DOHH2 (cell line): ENCODE results near the gene SEMA3D.

Experiments used
- H3F3A ChIP-seq: fragments of 200-600 bp; sonication (generic), shearing (Covaris generic); 2 replicates; pipeline ENCODE4 v1.6.0; 2016; ENCODE audit warnings: antibody characterized with exemption, mild to moderate bottlenecking; ENCODE audit not compliant: control insufficient read depth, insufficient read depth
- H3K27ac ChIP-seq: fragments of 200-600 bp; sonication (generic); 2 replicates; pipeline ENCODE4 v1.5.1; 2014; ENCODE audit warnings: low read depth, mild to moderate bottlenecking, low read length, moderate library complexity
- H3K27me3 ChIP-seq: fragments of 200-600 bp; sonication (generic); 2 replicates; pipeline ENCODE4 v1.6.1; 2014; ENCODE audit warnings: mild to moderate bottlenecking, low read length, mixed read lengths; ENCODE audit not compliant: control insufficient read depth
- H3K36me3 ChIP-seq: fragments of 200-600 bp; sonication (generic); 2 replicates; pipeline ENCODE4 v1.6.1; 2014; ENCODE audit warnings: mild to moderate bottlenecking, low read length, moderate library complexity, mixed read lengths; ENCODE audit not compliant: control insufficient read depth
- H3K4me1 ChIP-seq: fragments of 200-600 bp; sonication (generic); 2 replicates; pipeline ENCODE4 v1.6.1; 2014; ENCODE audit warnings: mild to moderate bottlenecking, low read length, mixed read lengths; ENCODE audit not compliant: control insufficient read depth
- H3K4me2 ChIP-seq: fragments of 200-600 bp; sonication (generic); 2 replicates; pipeline ENCODE4 v1.6.0; 2014; ENCODE audit warnings: mild to moderate bottlenecking, low read length, moderate library complexity
- H3K4me3 ChIP-seq: fragments of 200-600 bp; sonication (generic); 2 replicates; pipeline ENCODE4 v1.5.1; 2014; ENCODE audit warnings: mild to moderate bottlenecking, low read length, mixed read lengths
- H3K79me2 ChIP-seq: fragments of 200-600 bp; sonication (generic); 2 replicates; pipeline ENCODE4 v1.6.1; 2014; ENCODE audit warnings: mild to moderate bottlenecking, low read length, mixed read lengths; ENCODE audit not compliant: control insufficient read depth
- H3K9me2 ChIP-seq: fragments of 200-600 bp; sonication (generic); replicated peaks from 2 replicates; pipeline ENCODE4 v1.6.1; 2014; ENCODE audit warnings: mild to moderate bottlenecking, low read length, mixed read lengths; ENCODE audit not compliant: control insufficient read depth
- H3K9me3 ChIP-seq: fragments of 200-600 bp; sonication (generic); 2 replicates; pipeline ENCODE4 v1.6.1; 2014; ENCODE audit warnings: antibody characterized with exemption, low read length, mixed read lengths; ENCODE audit not compliant: control insufficient read depth, insufficient read depth
- H4K20me1 ChIP-seq: fragments of 200-600 bp; sonication (generic); 2 replicates; pipeline ENCODE4 v1.6.0; 2014; ENCODE audit warnings: low read depth, mild to moderate bottlenecking, antibody characterized with exemption, low read length, moderate library complexity; ENCODE audit not compliant: control insufficient read depth, insufficient read depth
- CTCF ChIP-seq: fragments of 200-600 bp; sonication (generic); IDR thresholded peaks from one replicate; pipeline ENCODE4 v1.5.1; 2014; ENCODE audit warnings: antibody characterized with exemption, mild to moderate bottlenecking, low read depth, low read length; ENCODE audit not compliant: poor library complexity, severe bottlenecking
- EZH2phosphoT487 ChIP-seq: fragments of 200-600 bp; sonication (generic); IDR thresholded peaks from 2 replicates; pipeline ENCODE4 v1.6.1; 2017; ENCODE audit warnings: borderline replicate concordance, mild to moderate bottlenecking, antibody characterized with exemption, low read length, moderate library complexity, mixed read lengths

Gene SEMA3D

GRCh38 chr7:85031475-85031874 lies 155.4 kb downstream of the SEMA3D start:
- Histone ChIP-seq H4K20me1 (no peaks in the 10 kb centered on the region), H3K4me3 (no peak overlapping the region), H3K79me2 (no peaks in the 10 kb centered on the region), H3K4me2 (no peak overlapping the region), H3K9me2 (no peaks in the 10 kb centered on the region), H3K27ac (no peak overlapping the region), H3K27me3 (no peaks in the 10 kb centered on the region), H3K9me3 (no peaks in the 10 kb centered on the region), H3K4me1 (no peaks in the 10 kb centered on the region), H3F3A (no peaks in the 10 kb centered on the region), H3K36me3 (no peaks in the 10 kb centered on the region)
- no peak for TF ChIP-seq EZH2phosphoT487
- no peak for TF ChIP-seq CTCF

GRCh38 chr7:85030893-85031292 lies 156.0 kb downstream of the SEMA3D start:
- Histone ChIP-seq H4K20me1 (no peaks in the 10 kb centered on the region), H3K79me2 (no peaks in the 10 kb centered on the region), H3K4me1 (no peaks in the 10 kb centered on the region), H3K27me3 (no peaks in the 10 kb centered on the region), H3F3A (no peaks in the 10 kb centered on the region), H3K4me2 (no peak overlapping the region), H3K27ac (no peak overlapping the region), H3K9me3 (no peaks in the 10 kb centered on the region), H3K9me2 (no peaks in the 10 kb centered on the region), H3K36me3 (no peaks in the 10 kb centered on the region), H3K4me3 (no peak overlapping the region)
- TF ChIP-seq EZH2phosphoT487 (no peak), CTCF (peak; percentile 67)

- no peak overlapping the region for H3K4me2 ChIP-seq
- no peaks in the 10 kb centered on the region for H3K4me1 ChIP-seq
- H3F3A ChIP-seq, result no peaks in the 10 kb centered on the region
- H3K4me3 ChIP-seq, result no peak overlapping the region
- H3K27ac ChIP-seq, result no peak overlapping the region
- no peaks in the 10 kb centered on the region for H3K36me3 ChIP-seq
- TF ChIP-seq CTCF (no peak), EZH2phosphoT487 (no peak)
- H4K20me1 ChIP-seq, result no peaks in the 10 kb centered on the region
- no peaks in the 10 kb centered on the region for H3K9me3 ChIP-seq
- no peaks in the 10 kb centered on the region for H3K9me2 ChIP-seq
- H3K79me2 ChIP-seq, result no peaks in the 10 kb centered on the region
- no peaks in the 10 kb centered on the region for H3K27me3 ChIP-seq
These were observed 161.5 kb downstream of the SEMA3D start for GRCh38 chr7:85025312-85025756.

- H3K4me1 ChIP-seq, result no peaks in the 10 kb centered on the region
- H4K20me1 ChIP-seq, result no peaks in the 10 kb centered on the region
- no peaks in the 10 kb centered on the region for H3F3A ChIP-seq
- no peaks in the 10 kb centered on the region for H3K27me3 ChIP-seq
- no peak for TF ChIP-seq EZH2phosphoT487
- no peak for TF ChIP-seq CTCF
- no peaks in the 10 kb centered on the region for H3K79me2 ChIP-seq
- H3K4me3 ChIP-seq, result no peak overlapping the region
- no peaks in the 10 kb centered on the region for H3K36me3 ChIP-seq
- no peak overlapping the region for H3K27ac ChIP-seq
- no peaks in the 10 kb centered on the region for H3K9me2 ChIP-seq
- no peaks in the 10 kb centered on the region for H3K9me3 ChIP-seq
- H3K4me2 ChIP-seq, result no peak overlapping the region
These were observed 162.9 kb downstream of the SEMA3D start for GRCh38 chr7:85023916-85024315.
